GM13976 (cell line): ENCODE measurements around the gene PRODH.
"Not testable (repeated sequence)": the region's sequence is repeated elsewhere in the genome, so short reads cannot be mapped to it uniquely, and the experiment has no call there.

ENCODE experiments used
- DNase-seq: peaks from one replicate; pipeline ENCODE4 v3.0.0; 2012; ENCODE audit warnings: low spot score
- in situ Hi-C: fragments of 300-500 bp; cut with MboI; formaldehyde crosslinking; loops from one replicate; pipeline ENCODE4 v1.12.0; 2022; ENCODE audit warnings: low sequenced_read_pairs, mixed read lengths, inconsistent platforms; ENCODE audit not compliant: unreplicated experiment
- TF ChIP-seq, protein P1 (sequence below): IDR thresholded peaks from 2 replicates; pipeline ENCODE4 v1.5.1; 2012; ENCODE audit warnings: borderline replicate concordance, mild to moderate bottlenecking; ENCODE audit not compliant: insufficient read depth; ENCODE audit errors: extremely low read depth, missing control alignments, control extremely low read depth

PRODH gene

DNA sequence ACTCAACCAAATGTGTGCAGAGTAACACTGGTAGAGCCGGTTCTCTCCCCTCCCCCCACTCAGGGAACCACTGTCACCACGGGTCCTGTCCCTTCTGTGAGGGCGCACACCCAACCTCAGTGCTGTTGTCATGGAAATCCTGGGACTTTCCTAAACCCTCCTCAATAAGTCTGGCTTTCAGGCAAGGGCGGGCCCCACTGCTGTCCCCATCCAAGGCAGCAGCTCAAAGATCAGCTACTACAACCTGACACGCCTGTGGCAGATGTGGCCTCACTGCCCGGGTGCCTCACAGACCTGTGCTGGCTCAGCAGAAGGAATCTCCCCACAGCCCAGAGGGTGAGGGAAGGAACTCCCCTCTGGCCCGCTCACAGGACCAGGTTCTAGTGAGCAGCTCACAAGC lies 2.2 kb downstream of the PRODH start:
- TF ChIP-seq, protein P1, sequence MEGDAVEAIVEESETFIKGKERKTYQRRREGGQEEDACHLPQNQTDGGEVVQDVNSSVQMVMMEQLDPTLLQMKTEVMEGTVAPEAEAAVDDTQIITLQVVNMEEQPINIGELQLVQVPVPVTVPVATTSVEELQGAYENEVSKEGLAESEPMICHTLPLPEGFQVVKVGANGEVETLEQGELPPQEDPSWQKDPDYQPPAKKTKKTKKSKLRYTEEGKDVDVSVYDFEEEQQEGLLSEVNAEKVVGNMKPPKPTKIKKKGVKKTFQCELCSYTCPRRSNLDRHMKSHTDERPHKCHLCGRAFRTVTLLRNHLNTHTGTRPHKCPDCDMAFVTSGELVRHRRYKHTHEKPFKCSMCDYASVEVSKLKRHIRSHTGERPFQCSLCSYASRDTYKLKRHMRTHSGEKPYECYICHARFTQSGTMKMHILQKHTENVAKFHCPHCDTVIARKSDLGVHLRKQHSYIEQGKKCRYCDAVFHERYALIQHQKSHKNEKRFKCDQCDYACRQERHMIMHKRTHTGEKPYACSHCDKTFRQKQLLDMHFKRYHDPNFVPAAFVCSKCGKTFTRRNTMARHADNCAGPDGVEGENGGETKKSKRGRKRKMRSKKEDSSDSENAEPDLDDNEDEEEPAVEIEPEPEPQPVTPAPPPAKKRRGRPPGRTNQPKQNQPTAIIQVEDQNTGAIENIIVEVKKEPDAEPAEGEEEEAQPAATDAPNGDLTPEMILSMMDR = no peak
- no peak for DNase-seq
- in situ Hi-C loops = no loop called here

GRCh38 chr22:18931905-18932652 lies 4.0 kb downstream of the PRODH start:
- TF ChIP-seq, protein P1 = no peak
- no peak for DNase-seq
- in situ Hi-C loops = no loop called here

GRCh38 chr22:18929459-18929858 lies 6.6 kb downstream of the PRODH start:
- in situ Hi-C loops = no loop called here
- DNase-seq = no peak
- TF ChIP-seq, protein P1 = no peak

- in situ Hi-C loops = no loop called here
- DNase-seq = no peak
- TF ChIP-seq, protein P1 = no peak
Observed at GRCh38 chr22:18927573-18927972, 8.5 kb downstream of the PRODH start.

DNA sequence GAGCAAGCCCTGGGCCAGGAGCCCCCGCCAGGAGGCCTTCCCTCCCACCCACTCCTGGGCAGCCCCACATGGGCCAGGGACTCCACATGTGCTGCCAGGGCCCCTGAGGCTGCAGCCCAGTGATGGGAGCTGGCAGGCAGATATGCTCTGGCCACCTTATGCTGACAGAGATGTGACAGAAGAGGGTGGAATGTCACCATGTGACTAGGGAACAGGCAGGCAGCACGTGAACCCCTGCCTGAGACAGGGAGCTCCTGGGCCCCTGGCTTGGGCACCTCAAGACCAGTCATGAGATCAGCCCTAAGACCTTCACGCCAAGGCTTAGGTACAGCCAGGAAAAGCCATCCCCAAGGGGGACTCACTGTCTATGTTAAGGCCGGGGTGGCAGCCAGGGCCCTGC lies 9.1 kb downstream of the PRODH start:
- in situ Hi-C loops = no loop called here
- TF ChIP-seq, protein P1 = no peak
- DNase-seq = no peak

- TF ChIP-seq, protein P1 = no peak
- DNase-seq = no peak
- in situ Hi-C loops = no loop called here
Observed at GRCh38 chr22:18925368-18926064, 10.6 kb downstream of the PRODH start.

DNA sequence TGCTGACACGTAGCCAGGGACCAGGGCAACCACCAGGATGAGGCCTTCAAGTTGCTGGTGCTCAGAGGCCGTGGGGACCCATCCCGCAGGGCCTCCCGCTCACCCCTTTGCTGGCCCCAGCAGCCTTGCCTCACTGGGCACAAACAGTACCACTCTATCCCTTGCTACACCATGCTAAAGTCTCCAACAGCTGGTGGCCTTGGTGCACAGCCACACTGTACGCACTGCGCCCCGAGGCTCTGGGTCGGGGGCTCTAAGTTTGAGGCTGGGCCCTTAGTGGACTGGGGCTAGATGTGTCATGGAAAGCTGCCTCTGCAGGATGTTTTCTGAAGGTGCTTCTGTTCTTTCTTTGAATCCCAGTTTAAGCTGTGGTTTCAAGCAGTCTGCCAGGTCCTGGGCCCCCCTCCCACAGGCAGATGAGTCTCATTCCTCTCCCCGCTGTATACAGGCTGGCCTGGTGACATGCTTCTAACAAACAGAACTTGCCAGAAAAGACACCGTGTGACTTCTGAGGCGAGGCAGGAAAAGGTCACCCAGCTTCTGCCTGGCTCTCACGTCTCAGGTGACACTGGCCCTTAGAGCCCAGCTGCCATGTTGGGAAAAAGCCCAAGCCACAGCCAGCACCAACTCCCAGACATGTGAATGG lies 15.7 kb downstream of the PRODH start:
- in situ Hi-C loops, DNase-seq: not testable (repeated sequence)

DNA sequence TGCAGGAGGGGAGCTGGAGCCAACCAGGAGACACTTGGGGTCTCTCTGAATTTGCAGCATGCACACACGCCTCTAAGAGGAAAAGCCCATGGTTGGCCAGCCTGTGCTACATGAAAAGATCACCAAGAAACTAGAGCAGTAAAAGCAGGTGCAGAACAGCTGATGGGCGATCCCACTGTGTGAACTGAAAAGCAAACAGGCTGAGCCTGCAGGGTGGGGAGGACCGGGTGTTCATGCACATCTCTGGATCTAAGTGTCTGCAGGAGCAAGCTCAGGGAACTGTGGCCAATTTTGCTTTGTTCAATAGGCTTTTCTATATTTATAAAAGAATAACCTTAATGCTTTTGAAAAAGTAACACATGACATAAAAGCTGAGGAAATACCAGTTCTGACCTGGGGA lies 18.3 kb downstream of the PRODH start:
- in situ Hi-C loops, DNase-seq: not testable (repeated sequence)

GRCh38 chr22:18915550-18915949 lies 20.5 kb downstream of the PRODH start:
- in situ Hi-C loops, DNase-seq: not testable (repeated sequence)

- DNase-seq, in situ Hi-C loops: not testable (repeated sequence)
Observed at GRCh38 chr22:18914558-18914957, 21.5 kb downstream of the PRODH start.
